Mesodermal cell (in vitro differentiated cells): ENCODE data around the gene CHSY3. TPM values are rescaled to one million over a fixed set of nuclear protein-coding genes. Genes with fewer than 3 reads are reported as not detected.
A peak's percentile ranks its signal among the peaks of the same experiment; 100 is the strongest.

Experiments
- H3K27ac ChIP-seq: 2 replicates; pipeline ENCODE4 v1.7.0; 2013; ENCODE audit warnings: mild to moderate bottlenecking, low read depth, low read length, moderate library complexity; ENCODE audit not compliant: severe bottlenecking
- H3K36me3 ChIP-seq: 2 replicates; pipeline ENCODE4 v1.7.1; 2013; ENCODE audit warnings: mild to moderate bottlenecking, low read length, moderate library complexity; ENCODE audit not compliant: control insufficient read depth, insufficient read depth
- H3K4me1 ChIP-seq: one replicate; pipeline ENCODE4 v1.7.1; 2013; ENCODE audit warnings: mild to moderate bottlenecking, low read length; ENCODE audit not compliant: insufficient read depth, control insufficient read depth, poor library complexity, severe bottlenecking
- H3K4me3 ChIP-seq: 2 replicates; pipeline ENCODE4 v1.7.0; 2013; ENCODE audit warnings: low read length, control low read depth, mild to moderate bottlenecking; ENCODE audit not compliant: insufficient read depth, poor library complexity, severe bottlenecking; ENCODE audit errors: extremely low read depth
- H3K9me3 ChIP-seq: 2 replicates; pipeline ENCODE4 v1.7.1; 2013; ENCODE audit warnings: mild to moderate bottlenecking, low read length, moderate library complexity; ENCODE audit not compliant: control insufficient read depth
- WGBS, 2 experiments: methylation state at CpG; one replicate each; pipeline ENCODE4 v1.1.5; 2013; ENCODE audit warnings: missing lambda C conversion rate in 2 of 2; ENCODE audit not compliant: insufficient coverage in 2 of 2; 5-methylcytosine and 5-hydroxymethylcytosine counted together
- polyA plus RNA-seq, 2 experiments: library from polyadenylated mRNA; stranded (reverse); fragments of 50-300 nt; gene quantifications; one replicate each; pipeline ENCODE4 v1.2.3, GENCODE V29; 2013

The CHSY3 gene
- polyA plus RNA-seq (2013, experiment 1 of 2), result 21.7 TPM
- polyA plus RNA-seq (2013, experiment 2 of 2), result 16.6 TPM

DNA sequence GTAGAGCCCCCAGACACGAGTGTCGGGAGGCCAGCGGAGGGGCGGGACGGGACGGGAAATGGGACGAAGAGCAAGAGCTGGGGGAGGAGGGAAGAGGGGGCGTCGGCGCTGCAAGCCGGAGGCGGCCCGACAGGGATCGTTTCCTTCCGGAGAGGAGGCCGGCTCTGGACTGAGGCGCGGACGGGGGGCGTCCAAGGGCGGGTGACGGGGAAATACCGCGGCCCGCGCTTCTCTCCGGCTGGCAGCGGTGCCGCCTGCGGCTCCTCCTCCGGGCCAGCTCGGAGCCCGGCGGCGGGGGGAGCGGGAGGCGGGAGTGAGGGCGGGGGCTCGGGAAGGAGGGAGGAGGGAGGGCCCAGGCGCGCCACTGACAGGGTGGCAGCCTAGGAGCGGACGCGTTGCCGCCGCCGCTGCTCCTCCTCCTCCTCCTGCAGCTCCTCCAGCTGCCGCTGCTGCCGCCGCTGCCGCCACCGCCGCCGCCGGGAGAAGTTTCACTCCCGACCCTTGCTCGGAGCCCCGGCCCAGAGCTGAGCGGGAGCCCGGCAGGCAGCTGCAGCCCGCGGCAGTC, at the start of gene CHSY3:
TSS of gene CHSY3 (plus strand) at position 364 of the 565 bp plus-strand sequence.
- WGBS, 2 experiments, result 0 to 1% methylated on average over 13 to 28 of the region's 62 CpGs
- no peaks in the 10 kb centered on the region for H3K36me3 ChIP-seq

DNA sequence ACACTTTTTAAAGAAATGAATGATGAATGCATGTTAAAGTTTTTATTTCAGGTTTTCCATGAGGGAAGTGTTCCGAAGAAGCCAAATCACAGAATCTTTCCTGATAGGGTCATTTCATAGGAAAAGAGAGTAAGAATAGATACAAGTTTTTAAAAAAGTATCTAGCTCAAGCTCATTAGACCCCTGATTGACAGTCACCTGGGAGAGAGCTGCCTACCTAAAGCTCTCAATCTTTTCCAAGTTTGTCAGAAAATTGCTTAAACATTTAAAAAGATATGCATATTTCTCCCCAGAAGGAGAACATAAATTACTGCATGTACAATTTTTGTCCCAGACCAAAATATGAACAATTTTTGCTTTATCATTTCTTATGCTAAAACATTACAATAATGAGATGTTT, 47.9 kb upstream of the CHSY3 start:
- no peaks in the 10 kb centered on the region for H3K9me3 ChIP-seq
- WGBS, 2 experiments, result no CpG with 5 or more reads among the region's 1 CpG

More for the DNA sequence above, at the start of gene CHSY3:
- H3K27ac ChIP-seq, result peak within 1 kb of the TSS; percentile 75
- H3K4me1 ChIP-seq, result peaks cover 5% of the 10 kb centered on the region
- H3K4me3 ChIP-seq, result peak within 1 kb of the TSS; percentile 68
- no peaks in the 10 kb centered on the region for H3K9me3 ChIP-seq

DNA sequence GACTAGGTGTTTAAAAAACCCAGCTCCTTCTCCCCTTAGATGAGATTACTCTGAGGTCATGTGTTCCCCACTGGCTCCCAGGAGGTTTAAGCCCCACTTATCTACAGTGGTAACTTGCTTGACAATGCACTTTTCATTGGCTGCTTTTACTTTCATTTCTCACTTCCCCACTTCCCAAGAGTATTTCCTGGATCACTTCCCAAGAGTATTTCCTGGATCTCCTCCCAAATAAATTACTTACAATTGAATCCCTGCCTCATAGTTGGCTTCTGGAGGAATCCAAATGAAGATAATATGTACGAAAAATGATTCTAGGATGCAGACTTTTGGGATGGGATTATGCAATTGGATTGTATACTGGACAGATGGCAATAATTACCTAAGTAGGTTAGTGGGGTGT, 47.1 kb upstream of the CHSY3 start:
- WGBS, 2 experiments, result 100% methylated on average over 1 of the region's 1 CpG
- H3K4me1 ChIP-seq, result peaks cover 3% of the 10 kb centered on the region
- no peaks in the 10 kb centered on the region for H3K36me3 ChIP-seq
- no peaks in the 10 kb centered on the region for H3K9me3 ChIP-seq
- no peak overlapping the region for H3K4me3 ChIP-seq
- no peak overlapping the region for H3K27ac ChIP-seq

More for the DNA sequence above, 47.9 kb upstream of the CHSY3 start:
- no peaks in the 10 kb centered on the region for H3K36me3 ChIP-seq
- H3K27ac ChIP-seq, result no peak overlapping the region
- H3K4me1 ChIP-seq, result peaks cover 3% of the 10 kb centered on the region
- no peak overlapping the region for H3K4me3 ChIP-seq

DNA sequence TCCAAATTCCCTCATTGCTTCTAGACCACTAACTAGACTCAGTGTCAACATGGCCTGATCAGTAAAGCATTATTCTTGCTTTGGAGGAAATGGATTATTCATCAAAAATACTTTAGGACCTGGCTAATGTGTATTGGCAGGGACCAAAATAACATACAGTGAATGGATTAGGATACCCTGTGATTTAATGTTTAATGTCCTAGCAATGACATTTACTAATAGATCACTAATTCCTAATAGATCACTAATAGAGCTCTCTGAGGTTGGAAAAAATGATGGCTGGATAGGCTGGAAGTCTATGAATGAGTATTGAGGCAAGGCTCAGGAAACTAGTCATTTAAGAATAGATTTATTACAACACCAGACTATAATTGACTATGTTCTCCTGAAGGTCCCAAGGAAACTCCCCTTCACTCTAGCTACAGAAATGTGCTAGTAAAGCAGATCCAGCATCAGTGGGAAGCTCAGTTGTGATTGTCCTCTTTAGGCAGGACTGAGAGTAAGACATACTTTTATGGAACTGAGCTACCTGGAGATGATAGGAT, 46.1 kb upstream of the CHSY3 start:
- Histone ChIP-seq H3K9me3 (no peaks in the 10 kb centered on the region), H3K36me3 (no peaks in the 10 kb centered on the region), H3K4me3 (no peak overlapping the region), H3K27ac (no peak overlapping the region), H3K4me1 (peaks cover 3% of the 10 kb centered on the region)

DNA sequence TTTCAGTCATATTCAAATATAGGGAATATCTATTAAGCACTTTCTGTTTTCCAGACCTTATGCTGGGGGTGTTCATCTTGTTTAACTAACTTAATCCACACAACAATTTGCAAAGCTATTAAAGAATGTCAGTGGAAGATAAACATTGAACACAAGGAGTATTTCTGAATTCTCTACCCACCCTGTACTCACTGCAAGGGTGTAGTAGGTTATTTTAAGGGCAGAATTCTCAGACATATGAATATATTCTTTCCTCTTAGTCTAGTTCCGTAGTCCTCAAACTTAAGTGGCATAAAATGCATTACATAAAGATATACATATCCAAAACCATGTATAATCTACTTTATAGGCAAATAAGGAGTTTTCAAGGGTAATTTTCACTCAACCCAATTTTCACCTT, 19.9 kb upstream of the CHSY3 start:
- no CpG with 5 or more reads among the region's 1 CpG for WGBS, 2 experiments
- no peak overlapping the region for H3K4me3 ChIP-seq
- H3K9me3 ChIP-seq, result no peaks in the 10 kb centered on the region
- H3K36me3 ChIP-seq, result no peaks in the 10 kb centered on the region
- H3K4me1 ChIP-seq, result no peaks in the 10 kb centered on the region
- no peak overlapping the region for H3K27ac ChIP-seq

DNA sequence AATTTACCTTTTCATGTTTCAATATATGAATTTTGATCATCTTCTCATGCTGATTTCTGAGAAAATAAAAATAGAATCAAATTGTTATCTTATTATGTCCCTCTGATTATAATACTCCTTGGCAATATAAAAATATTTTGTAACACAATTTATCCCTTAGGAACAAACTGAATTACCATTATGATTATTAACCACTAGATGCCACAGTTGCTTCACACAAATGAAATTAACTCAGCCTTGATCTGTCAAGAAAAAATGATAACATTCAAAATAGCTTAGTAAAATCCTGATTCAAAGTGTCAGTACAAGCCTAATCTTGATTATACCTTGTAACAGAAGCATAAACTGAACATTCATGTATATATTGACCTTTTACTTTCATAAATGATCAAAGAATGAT, 4.8 kb upstream of the CHSY3 start:
- no peak overlapping the region for H3K27ac ChIP-seq
- no peaks in the 10 kb centered on the region for H3K4me1 ChIP-seq
- no peaks in the 10 kb centered on the region for H3K36me3 ChIP-seq

DNA sequence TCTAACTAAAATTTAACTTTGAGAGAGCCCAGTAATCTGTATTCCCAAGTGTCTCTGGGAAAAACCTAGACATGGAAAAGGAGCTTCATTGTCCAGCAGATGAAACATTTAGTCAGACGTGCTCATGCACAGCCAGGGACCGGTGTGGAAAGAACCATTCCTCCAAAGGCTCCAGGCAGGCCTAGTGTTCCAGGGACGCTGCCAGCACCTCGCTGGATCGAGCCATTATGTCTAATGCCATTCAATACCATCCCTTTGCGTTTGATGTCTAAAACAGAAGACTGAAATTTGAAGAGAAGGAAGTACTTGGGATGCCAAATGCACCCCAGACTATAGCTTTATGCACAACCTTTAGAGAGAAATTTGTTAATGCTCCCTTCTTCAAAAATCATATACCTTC, 1.4 kb upstream of the CHSY3 start:
- H3K4me3 ChIP-seq, result no peak overlapping the region
- WGBS, 2 experiments, result 86 to 93% methylated on average over 4 to 5 of the region's 6 CpGs
- no peaks in the 10 kb centered on the region for H3K36me3 ChIP-seq
- H3K4me1 ChIP-seq, result peaks cover 5% of the 10 kb centered on the region
- no peaks in the 10 kb centered on the region for H3K9me3 ChIP-seq
- no peak overlapping the region for H3K27ac ChIP-seq

More for the DNA sequence above, 4.8 kb upstream of the CHSY3 start:
- no peaks in the 10 kb centered on the region for H3K9me3 ChIP-seq
- H3K4me3 ChIP-seq, result no peak overlapping the region

DNA sequence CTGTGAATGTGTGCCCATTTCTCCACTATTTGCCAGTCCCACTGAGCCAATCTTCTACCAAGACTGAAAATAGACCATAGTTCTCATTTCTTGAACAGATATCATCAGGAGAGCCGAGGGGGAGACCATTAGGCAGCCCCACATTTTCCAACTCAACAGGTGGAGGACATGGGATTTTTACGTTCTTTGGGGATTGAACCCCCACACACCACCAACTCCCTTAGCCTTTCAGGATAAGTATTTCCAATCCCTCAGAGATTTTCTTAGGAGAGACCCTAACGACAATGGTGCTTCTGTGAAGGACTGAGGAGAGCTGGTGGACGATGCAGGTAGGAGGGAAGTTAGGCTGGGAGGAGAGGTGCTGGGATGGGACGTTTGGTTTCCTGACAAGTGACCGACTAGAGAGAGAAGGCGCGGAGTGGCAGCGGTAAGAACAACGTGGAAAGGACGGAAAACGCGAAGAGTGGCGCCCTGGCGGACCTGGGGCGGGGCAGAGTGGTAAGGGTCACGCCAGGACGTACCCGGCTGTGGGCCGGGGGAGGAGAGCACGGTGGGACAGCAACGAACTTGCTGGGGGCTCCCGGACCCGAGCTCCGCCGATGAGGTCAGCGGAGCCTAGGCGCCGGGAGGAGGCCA, 681 bp upstream of the CHSY3 start:
- WGBS, 2 experiments, result 1 to 6% methylated on average over 13 to 27 of the region's 29 CpGs
- Histone ChIP-seq H3K27ac (peak overlapping the region; percentile 75), H3K4me3 (peak overlapping the region; percentile 68), H3K36me3 (no peaks in the 10 kb centered on the region), H3K4me1 (peaks cover 5% of the 10 kb centered on the region), H3K9me3 (no peaks in the 10 kb centered on the region)

DNA sequence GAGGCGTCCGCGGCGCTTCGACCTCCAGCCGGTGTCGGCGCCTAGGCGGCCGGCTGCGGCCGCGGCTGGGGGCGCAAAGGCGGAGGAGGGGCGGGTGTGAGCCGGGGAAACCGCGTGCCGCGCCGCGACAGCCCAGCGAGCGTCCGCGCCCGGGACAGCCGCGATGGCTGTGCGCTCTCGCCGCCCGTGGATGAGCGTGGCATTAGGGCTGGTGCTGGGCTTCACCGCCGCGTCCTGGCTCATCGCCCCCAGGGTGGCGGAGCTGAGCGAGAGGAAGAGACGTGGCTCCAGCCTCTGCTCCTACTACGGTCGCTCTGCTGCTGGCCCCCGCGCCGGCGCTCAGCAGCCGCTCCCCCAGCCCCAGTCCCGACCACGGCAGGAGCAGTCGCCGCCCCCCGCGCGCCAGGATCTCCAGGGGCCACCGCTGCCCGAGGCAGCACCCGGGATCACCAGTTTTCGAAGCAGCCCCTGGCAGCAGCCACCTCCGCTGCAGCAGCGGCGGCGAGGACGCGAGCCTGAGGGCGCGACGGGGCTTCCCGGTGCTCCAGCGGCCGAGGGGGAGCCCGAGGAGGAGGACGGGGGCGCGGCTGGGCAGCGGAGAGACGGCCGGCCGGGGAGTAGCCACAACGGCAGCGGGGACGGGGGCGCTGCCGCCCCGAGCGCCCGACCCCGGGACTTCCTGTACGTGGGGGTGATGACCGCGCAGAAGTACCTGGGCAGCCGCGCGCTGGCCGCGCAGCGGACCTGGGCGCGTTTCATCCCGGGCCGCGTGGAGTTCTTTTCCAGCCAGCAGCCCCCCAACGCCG, 605 bp downstream of the CHSY3 start:
- H3K4me1 ChIP-seq, result peaks cover 5% of the 10 kb centered on the region
- peak overlapping the region; percentile 39 for H3K27ac ChIP-seq
- H3K36me3 ChIP-seq, result no peaks in the 10 kb centered on the region
- WGBS, 2 experiments, result 0% methylated on average over 71 to 79 of the region's 105 CpGs
- H3K4me3 ChIP-seq, result peak overlapping the region; percentile 68
- no peaks in the 10 kb centered on the region for H3K9me3 ChIP-seq

DNA sequence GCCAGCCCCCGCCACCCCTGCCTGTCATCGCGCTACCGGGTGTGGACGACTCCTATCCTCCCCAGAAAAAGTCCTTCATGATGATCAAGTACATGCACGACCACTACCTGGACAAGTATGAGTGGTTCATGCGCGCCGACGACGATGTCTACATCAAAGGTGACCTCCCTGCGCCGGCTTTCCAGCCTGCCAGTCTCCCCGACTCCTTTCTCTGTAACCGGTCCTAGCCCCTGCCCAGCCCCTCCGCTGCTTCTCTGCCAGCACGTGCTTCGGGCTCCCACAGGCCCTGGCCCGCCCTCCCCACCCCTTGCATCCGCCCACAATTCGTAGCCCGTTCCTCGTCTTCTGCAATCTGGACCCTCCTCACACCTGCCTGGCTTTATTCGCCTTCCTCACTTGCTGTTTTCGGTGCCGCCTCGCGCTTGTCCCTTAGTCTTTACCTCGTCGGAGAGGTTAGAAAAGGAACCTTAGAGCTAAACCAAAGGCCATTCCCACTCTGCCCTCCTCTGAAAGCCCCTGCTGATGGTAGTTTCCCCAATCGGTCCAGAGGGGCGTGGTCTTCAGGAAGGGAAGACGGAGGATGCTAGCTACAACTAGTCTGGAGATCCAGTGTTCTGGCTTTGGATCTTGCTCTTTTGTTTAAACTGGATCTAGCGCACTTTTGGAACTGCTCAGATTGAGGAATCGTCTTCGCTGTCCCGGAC, 1.4 kb downstream of the CHSY3 start:
- no peak overlapping the region for H3K27ac ChIP-seq
- H3K4me1 ChIP-seq, result peaks cover 5% of the 10 kb centered on the region
- peak overlapping the region; percentile 68 for H3K4me3 ChIP-seq
- no peaks in the 10 kb centered on the region for H3K9me3 ChIP-seq
- WGBS, 2 experiments, result 1 to 3% methylated on average over 33 to 36 of the region's 37 CpGs
- H3K36me3 ChIP-seq, result no peaks in the 10 kb centered on the region
